HG03175 (cell line): ENCODE results near the gene FBP1.
A peak's percentile ranks its signal among the peaks of the same experiment; 100 is the strongest.

Source experiments
- ATAC-seq: cut with Tn5 transposase; IDR thresholded peaks from one replicate; pipeline ENCODE4 v1.9.1; 2021; ENCODE audit warnings: mild to moderate bottlenecking, moderate library complexity; ENCODE audit not compliant: unreplicated experiment

The FBP1 gene

GRCh38 chr9:94639061-94639998 lies at the start of gene FBP1:
TSS of gene FBP1 (minus strand) at chr9:94639518. CDS start at chr9:94639310, 208 bp downstream.
- ATAC-seq: peak; percentile 55

GRCh38 chr9:94687451-94687850 lies 48.1 kb upstream of the FBP1 start:
- no peak for ATAC-seq

- ATAC-seq: no peak
These were observed 46.0 kb upstream of the FBP1 start for GRCh38 chr9:94685359-94685758.

- no peak for ATAC-seq
These were observed 42.2 kb upstream of the FBP1 start for GRCh38 chr9:94681508-94681907.

GRCh38 chr9:94680621-94681020 lies 41.3 kb upstream of the FBP1 start:
- ATAC-seq: no peak

- no peak for ATAC-seq
These were observed 40.7 kb upstream of the FBP1 start for GRCh38 chr9:94680020-94680419.

- ATAC-seq: no peak
These were observed 40.3 kb upstream of the FBP1 start for GRCh38 chr9:94679587-94679986.

- no peak for ATAC-seq
These were observed 38.6 kb upstream of the FBP1 start for GRCh38 chr9:94677929-94678328.

- no peak for ATAC-seq
These were observed 37.3 kb upstream of the FBP1 start for GRCh38 chr9:94676446-94677131.

GRCh38 chr9:94675008-94675881 lies 35.9 kb upstream of the FBP1 start:
- ATAC-seq: no peak

- ATAC-seq: no peak
These were observed 33.6 kb upstream of the FBP1 start for GRCh38 chr9:94672811-94673487.

GRCh38 chr9:94668928-94669729 lies 29.8 kb upstream of the FBP1 start:
- ATAC-seq: peak; percentile 80

GRCh38 chr9:94668418-94668927 lies 29.2 kb upstream of the FBP1 start:
- no peak for ATAC-seq

GRCh38 chr9:94666364-94667099 lies 27.2 kb upstream of the FBP1 start:
- no peak for ATAC-seq

- no peak for ATAC-seq
These were observed 26.3 kb upstream of the FBP1 start for GRCh38 chr9:94665613-94666012.

- ATAC-seq: no peak
These were observed 25.5 kb upstream of the FBP1 start for GRCh38 chr9:94664801-94665200.

- ATAC-seq: no peak
These were observed 24.3 kb upstream of the FBP1 start for GRCh38 chr9:94663640-94664039.

- ATAC-seq: no peak
These were observed 23.8 kb upstream of the FBP1 start for GRCh38 chr9:94663140-94663539.
